H1 (cell line): Measurements from ENCODE around the gene HIVEP3. TPM values are rescaled to one million over a fixed set of nuclear protein-coding genes. Genes with fewer than 3 reads are reported as not detected.

Experiments
- CTCF ChIA-PET: fragments of 300-600 bp; sonication (Branson Sonifier 250); formaldehyde crosslinking; loops from one replicate; lab custom pipeline; 2021; ENCODE audit not compliant: partially characterized antibody; lab: Charles Lee
- POLR2A ChIA-PET: fragments of 300-600 bp; sonication (Branson Sonifier 250); formaldehyde crosslinking; loops from one replicate; lab custom pipeline; 2021; ENCODE audit warnings: inconsistent platforms; ENCODE audit not compliant: partially characterized antibody; lab: Charles Lee
- DNase-seq, 2 experiments: peaks; one replicate each; pipeline versions ENCODE4 v3.0.0 to v3.0.0-alpha.2; 2010 to 2022; ENCODE audit warnings: low spot score in 2 of 2, low read depth in 1 of 2, mixed read lengths in 1 of 2
- FAIRE-seq: peaks from 2 replicates; lab custom pipeline; 2011; peaks lifted over from hg19 to GRCh38; lab: Jason Lieb, UNC
- H2AFZ ChIP-seq: 2 replicates; pipeline ENCODE4 v1.8.1; 2012; ENCODE audit warnings: low read length, inconsistent platforms
- H2AK5ac ChIP-seq: 2 replicates; pipeline ENCODE4 v1.6.1; 2013; ENCODE audit warnings: low read depth, low read length
- H2BK120ac ChIP-seq: replicated peaks from 2 replicates; pipeline ENCODE3; 2013; ENCODE audit warnings: low read depth, low read length, inconsistent platforms
- H2BK12ac ChIP-seq: 2 replicates; pipeline ENCODE4 v1.6.1; 2013; ENCODE audit warnings: low read depth, low read length
- H2BK15ac ChIP-seq: 2 replicates; pipeline ENCODE4 v1.6.1; 2013; ENCODE audit warnings: low read length
- H2BK20ac ChIP-seq: 2 replicates; pipeline ENCODE4 v1.6.1; 2013; ENCODE audit warnings: low read length
- H2BK5ac ChIP-seq: 2 replicates; pipeline ENCODE4 v1.6.1; 2013; ENCODE audit warnings: low read depth, low read length
- H3K14ac ChIP-seq: 2 replicates; pipeline ENCODE4 v1.6.1; 2013; ENCODE audit warnings: inconsistent platforms; ENCODE audit not compliant: insufficient read length
- H3K18ac ChIP-seq: 2 replicates; pipeline ENCODE4 v1.6.1; 2013; ENCODE audit warnings: low read length; ENCODE audit errors: extremely low read depth
- H3K23ac ChIP-seq: 2 replicates; pipeline ENCODE4 v1.6.1; 2013; ENCODE audit warnings: inconsistent platforms; ENCODE audit not compliant: insufficient read length
- H3K23me2 ChIP-seq: 2 replicates; pipeline ENCODE4 v1.6.1; 2013; ENCODE audit warnings: low read depth, low read length
- H3K27ac ChIP-seq: 2 replicates; pipeline ENCODE4 v1.6.1; 2011; ENCODE audit warnings: low read depth, low read length, inconsistent platforms
- H3K27me3 ChIP-seq, 4 experiments: replicated peaks in 1 of 4; 1 replicate in 1 of 4; 2 replicates in 3 of 4; pipeline versions ENCODE4 v1.6.1 to v1.8.1; 2011 to 2013; ENCODE audit warnings: low read length in 3 of 4, mild to moderate bottlenecking in 3 of 4, inconsistent platforms in 2 of 4, mixed read lengths in 2 of 4, moderate library complexity in 1 of 4; ENCODE audit not compliant: control insufficient read depth in 3 of 4, insufficient read depth in 3 of 4; ENCODE audit errors: extremely low read depth in 1 of 4
- H3K36me3 ChIP-seq, 4 experiments: 2 replicates each; pipeline versions ENCODE4 v1.6.1 to v1.8.1; 2011 to 2013; ENCODE audit warnings: mild to moderate bottlenecking in 4 of 4, low read length in 3 of 4, moderate library complexity in 2 of 4, control low read depth in 1 of 4, inconsistent platforms in 1 of 4; ENCODE audit not compliant: insufficient read depth in 4 of 4, control insufficient read depth in 2 of 4
- H3K4ac ChIP-seq: replicated peaks from 2 replicates; pipeline ENCODE3; 2013; ENCODE audit warnings: low read length, low read depth, mixed read lengths, inconsistent platforms; ENCODE audit not compliant: insufficient read length
- H3K4me1 ChIP-seq, 4 experiments: replicated peaks in 1 of 4; 1 replicate in 1 of 4; 2 replicates in 3 of 4; pipeline versions ENCODE4 v1.6.1 to v1.8.1; 2011 to 2013; ENCODE audit warnings: low read length in 3 of 4, inconsistent platforms in 2 of 4, mixed read lengths in 1 of 4; ENCODE audit not compliant: insufficient read depth in 4 of 4, control insufficient read depth in 3 of 4
- H3K4me2 ChIP-seq, 2 experiments: 2 replicates each; pipeline versions ENCODE4 v1.6.1 to v1.8.1; 2011 to 2013; ENCODE audit warnings: low read depth in 2 of 2, low read length in 2 of 2, control low read depth in 1 of 2, inconsistent platforms in 1 of 2, mild to moderate bottlenecking in 1 of 2; ENCODE audit not compliant: insufficient read depth in 1 of 2
- H3K4me3 ChIP-seq, 4 experiments: fragments of 200-600, 300-600 bp in 1 of 4; sonication (generic), shearing (Covaris generic), sonication (Bioruptor Twin) in 1 of 4; 2 replicates each; pipeline versions ENCODE4 v1.5.1 to v1.8.1; 2011 to 2016; ENCODE audit warnings: low read length in 4 of 4, low read depth in 3 of 4, control low read depth in 2 of 4, inconsistent platforms in 2 of 4, mild to moderate bottlenecking in 2 of 4, mixed read lengths in 1 of 4, moderate library complexity in 1 of 4; ENCODE audit not compliant: insufficient read depth in 2 of 4; ENCODE audit errors: extremely low read depth in 1 of 4
- H3K56ac ChIP-seq: replicated peaks from 2 replicates; pipeline ENCODE3; 2013; ENCODE audit warnings: low read depth, mild to moderate bottlenecking, mixed read lengths, low read length, inconsistent platforms; ENCODE audit not compliant: insufficient read length
- H3K79me1 ChIP-seq: 2 replicates; pipeline ENCODE4 v1.6.1; 2013; ENCODE audit warnings: low read depth, low read length, control low read depth
- H3K79me2 ChIP-seq, 2 experiments: 2 replicates each; pipeline versions ENCODE4 v1.6.1 to v1.8.1; 2012 to 2013; ENCODE audit warnings: low read length in 2 of 2, mild to moderate bottlenecking in 2 of 2, inconsistent platforms in 1 of 2; ENCODE audit not compliant: insufficient read depth in 2 of 2, control insufficient read depth in 1 of 2
- H3K9ac ChIP-seq, 4 experiments: replicated peaks in 1 of 4; 1 replicate in 1 of 4; 2 replicates in 3 of 4; pipeline versions ENCODE4 v1.6.1 to v1.8.1; 2011 to 2013; ENCODE audit warnings: low read depth in 3 of 4, low read length in 3 of 4, control low read depth in 2 of 4, mild to moderate bottlenecking in 2 of 4, moderate library complexity in 2 of 4, inconsistent platforms in 1 of 4; ENCODE audit errors: extremely low read depth in 1 of 4
- H3K9me3 ChIP-seq, 2 experiments: 2 replicates each; pipeline versions ENCODE4 v1.6.1 to v1.8.1; 2012 to 2013; ENCODE audit warnings: mild to moderate bottlenecking in 2 of 2, moderate library complexity in 2 of 2, control low read depth in 1 of 2, inconsistent platforms in 1 of 2, low read depth in 1 of 2, low read length in 1 of 2, mixed read lengths in 1 of 2; ENCODE audit not compliant: insufficient read depth in 2 of 2
- H4K20me1 ChIP-seq, 2 experiments: replicated peaks in 1 of 2; 2 replicates each; pipeline versions ENCODE3 to v1.8.1; 2011 to 2013; ENCODE audit warnings: inconsistent platforms in 2 of 2, low read length in 2 of 2, mild to moderate bottlenecking in 1 of 2; ENCODE audit not compliant: insufficient read depth in 2 of 2, control insufficient read depth in 1 of 2
- H4K5ac ChIP-seq: 2 replicates; pipeline ENCODE4 v1.6.1; 2013; ENCODE audit warnings: low read length, low read depth, mixed read lengths, inconsistent platforms; ENCODE audit not compliant: insufficient read length
- H4K8ac ChIP-seq: 2 replicates; pipeline ENCODE4 v1.8.0; 2013; ENCODE audit warnings: mild to moderate bottlenecking, moderate library complexity, low read length, inconsistent platforms; ENCODE audit not compliant: insufficient read depth; ENCODE audit errors: extremely low read depth
- H4K91ac ChIP-seq: replicated peaks from 2 replicates; pipeline ENCODE3; 2013; ENCODE audit warnings: low read length, mixed read lengths, inconsistent platforms; ENCODE audit not compliant: insufficient read length
- CREB1 ChIP-seq: IDR thresholded peaks from 2 replicates; pipeline ENCODE4 v1.6.1; 2012; ENCODE audit warnings: inconsistent platforms
- EP300 ChIP-seq, 2 experiments: IDR thresholded peaks; 1 replicate in 1 of 2; 2 replicates in 1 of 2; pipeline ENCODE4 v1.6.1; 2011 to 2012; ENCODE audit warnings: low read depth in 2 of 2, low read length in 2 of 2, mild to moderate bottlenecking in 2 of 2, borderline replicate concordance in 1 of 2, inconsistent platforms in 1 of 2, moderate library complexity in 1 of 2
- GTF2F1 ChIP-seq: IDR thresholded peaks from 2 replicates; pipeline ENCODE4 v1.6.1; 2012; ENCODE audit warnings: low read depth, low read length, improper control_type of control experiment, borderline replicate concordance
- MAFK ChIP-seq: IDR thresholded peaks from 2 replicates; pipeline ENCODE4 v1.6.1; 2012; ENCODE audit warnings: low read depth, mild to moderate bottlenecking, improper control_type of control experiment, low read length
- RFX5 ChIP-seq: IDR thresholded peaks from 2 replicates; pipeline ENCODE4 v1.6.1; 2011; ENCODE audit warnings: low read depth, low read length, improper control_type of control experiment, borderline replicate concordance
- RNF2 ChIP-seq: fragments of 200-900, 300-1000 bp; sonication (generic); IDR thresholded peaks from 2 replicates; pipeline ENCODE4 v1.7.1; 2016; ENCODE audit warnings: borderline replicate concordance, low read depth, mild to moderate bottlenecking, antibody characterized with exemption, low read length; ENCODE audit not compliant: poor library complexity, severe bottlenecking; ENCODE audit errors: missing control alignments
- RXRA ChIP-seq: IDR thresholded peaks from 2 replicates; pipeline ENCODE4 v1.6.1; 2011; ENCODE audit warnings: low read depth, mild to moderate bottlenecking, low read length, moderate library complexity; ENCODE audit not compliant: insufficient read depth
- SAP30 ChIP-seq: fragments of 300-600 bp; sonication (generic); IDR thresholded peaks from 2 replicates; pipeline ENCODE4 v1.7.1; 2012; ENCODE audit warnings: low read length, moderate library complexity, mild to moderate bottlenecking, inconsistent platforms; ENCODE audit not compliant: insufficient read depth, insufficient replicate concordance
- SP1 ChIP-seq: IDR thresholded peaks from 2 replicates; pipeline ENCODE4 v1.6.1; 2011; ENCODE audit warnings: low read depth, low read length
- WGBS, 2 experiments: shearing (Covaris generic) in 1 of 2; methylation state at CpG; one replicate each; pipeline versions ENCODE4 v1.1.6 to v1.1.7; 2013 to 2015; ENCODE audit warnings: low lambda C conversion rate in 2 of 2, mixed read lengths in 2 of 2, inconsistent platforms in 1 of 2, low coverage in 1 of 2, missing lambda C conversion rate in 1 of 2; ENCODE audit not compliant: insufficient replicate concordance in 2 of 2, insufficient coverage in 1 of 2, insufficient read length in 1 of 2; ENCODE audit errors: extremely low coverage in 1 of 2, missing lambda C conversion rate in 1 of 2; 5-methylcytosine and 5-hydroxymethylcytosine counted together
- polyA plus RNA-seq, 7 experiments: library from polyadenylated mRNA; depleted of rRNA in 3 of 7; stranded (reverse) in 5 of 7; unstranded in 2 of 7; fragments of >200 nt in 5 of 7; fragments of 200-250 nt in 2 of 7; gene quantifications; 1 replicate in 5 of 7; 2 replicates in 1 of 7; 4 replicates in 1 of 7; pipeline versions ENCODE4 v1.2.1 to v1.2.3, GENCODE V29; 2011 to 2013; ENCODE audit warnings: missing spikeins in 2 of 7, mixed read lengths in 2 of 7
- total RNA-seq: library from RNA; stranded (reverse); fragmentation: NEBNext Ultra II Directional; extraction: Animal tissue kit (Norgen Biotek cat#: 25700); gene quantifications from 2 replicates; pipeline ENCODE4 v1.2.1, GENCODE V29; 2021
- TF ChIP-seq, protein P1 (sequence below): IDR thresholded peaks from 2 replicates; pipeline ENCODE4 v1.6.1; 2011; ENCODE audit warnings: low read depth, mild to moderate bottlenecking, low read length; ENCODE audit not compliant: insufficient read depth
- TF ChIP-seq, protein P2 (sequence below): IDR thresholded peaks from 2 replicates; pipeline ENCODE4 v1.6.1; 2012; ENCODE audit warnings: inconsistent platforms

Gene HIVEP3
- total and polyA plus RNA-seq, 2 of the 8 experiments (the other 6 are each of a cell fraction or from before 2014, with no cell fraction given): 0.24 to 0.69 TPM

DNA sequence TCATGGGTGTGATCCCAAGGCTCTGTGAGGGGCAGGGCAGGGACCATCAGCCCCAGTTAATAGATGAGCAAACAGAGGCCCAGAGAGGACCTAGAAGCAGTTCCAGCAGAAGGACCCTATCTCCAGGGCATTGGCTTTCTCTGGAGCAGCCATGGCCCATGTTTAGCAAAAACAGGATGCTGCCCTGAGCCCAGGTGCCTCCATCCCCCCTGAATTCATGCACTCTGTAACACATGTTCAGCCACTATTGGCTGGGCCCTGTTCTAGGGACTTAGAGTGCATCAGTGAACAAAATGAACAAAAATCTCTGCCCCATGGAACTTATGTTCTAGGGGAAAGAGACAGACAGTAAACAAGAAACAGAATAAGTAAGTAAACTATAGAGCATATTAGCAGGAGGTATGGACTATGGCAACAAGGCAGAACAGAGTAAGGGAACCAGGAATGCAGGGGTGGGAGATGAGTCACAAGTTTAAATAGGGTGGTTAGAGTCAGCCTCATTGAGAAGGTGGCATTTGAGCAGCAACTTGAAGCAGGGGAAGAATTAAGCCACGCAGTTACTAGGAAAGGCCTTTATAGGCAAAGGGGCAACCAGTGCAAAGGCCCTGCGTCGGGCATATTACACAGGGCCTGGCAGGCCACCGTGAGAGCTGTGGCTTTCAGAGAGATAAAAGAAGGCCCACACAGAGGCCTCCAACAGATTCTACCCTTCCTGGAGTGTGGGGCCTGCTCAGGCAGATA lies 248.3 kb downstream of the HIVEP3 start:
- Histone ChIP-seq H3K23me2 (no peaks in the 10 kb centered on the region), H3K79me2 (no peaks in the 10 kb centered on the region), H2BK120ac (no peak overlapping the region), H3K4me2 (no peak overlapping the region), H3K23ac (no peak overlapping the region), H3K79me1 (no peaks in the 10 kb centered on the region; the same call in 1 of the 2 replicates), H3K4ac (no peak overlapping the region), H2BK20ac (no peak overlapping the region), H3K27ac (no peak overlapping the region), H4K8ac (no peak overlapping the region), H3K4me3 (no peak overlapping the region), H4K91ac (no peak overlapping the region), H4K20me1 (no peaks in the 10 kb centered on the region), H3K4me1 (peaks cover 0 to 7% (median 1%) of the 10 kb centered on the region in 4 experiments; a peak in 2 of 7 replicates), H2BK5ac (no peak overlapping the region), H3K9ac (no peak overlapping the region), H3K36me3 (no peaks in the 10 kb centered on the region), H3K27me3 (no peaks in the 10 kb centered on the region; a peak in 1 of 7 replicates), H2BK12ac (no peak overlapping the region), H3K9me3 (no peaks in the 10 kb centered on the region), H2BK15ac (no peak overlapping the region), H3K56ac (no peak overlapping the region), H3K18ac (no peak overlapping the region), H2AK5ac (no peak overlapping the region), H4K5ac (no peak overlapping the region), H3K14ac (no peak overlapping the region), H2AFZ (no peak overlapping the region)
- DNase-seq (no peak), FAIRE-seq (no peak)
- 79% methylated on average over 4 of the region's 4 CpGs; no CpG with 5 or more reads in 1 of the 2 experiments for WGBS, 2 experiments
- CTCF ChIA-PET: interaction anchor here (1.3 to 3.9 kb wide), 2 partner anchors 13 to 156 kb away, joined by 3 to 15 read pairs; no protein-coding TSS in a partner anchor
- POLR2A ChIA-PET: no interaction called here
- TF ChIP-seq CREB1 (no peak), RFX5 (no peak), GTF2F1 (no peak), SAP30 (no peak), SP1 (no peak), RXRA (no peak), RNF2 (no peak), MAFK (no peak), EP300 (IDR thresholded peaks at IDR 0.05; ENCODE audit: borderline replicate concordance in 1 of 2, low read depth in 2 of 2, low read length in 2 of 2) (no peak)
- TF ChIP-seq, protein P1, sequence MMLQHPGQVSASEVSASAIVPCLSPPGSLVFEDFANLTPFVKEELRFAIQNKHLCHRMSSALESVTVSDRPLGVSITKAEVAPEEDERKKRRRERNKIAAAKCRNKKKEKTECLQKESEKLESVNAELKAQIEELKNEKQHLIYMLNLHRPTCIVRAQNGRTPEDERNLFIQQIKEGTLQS: no peak
- TF ChIP-seq, protein P2, sequence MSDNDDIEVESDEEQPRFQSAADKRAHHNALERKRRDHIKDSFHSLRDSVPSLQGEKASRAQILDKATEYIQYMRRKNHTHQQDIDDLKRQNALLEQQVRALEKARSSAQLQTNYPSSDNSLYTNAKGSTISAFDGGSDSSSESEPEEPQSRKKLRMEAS: no peak
